ENCODE results near the gene APLP2. TPM values are rescaled to one million over a fixed set of nuclear protein-coding genes. Genes with fewer than 3 reads are reported as not detected.
"Not testable (repeated sequence)": the region's sequence is repeated elsewhere in the genome, so short reads cannot be mapped to it uniquely, and the experiment has no call there.

Gene APLP2
- total RNA-seq, 2 experiments from 2014 or later: 25.5 to 29.8 TPM

GRCh38 chr11:130171534-130171933 is 101.8 kb downstream of the APLP2 start:
- Mint-ChIP-seq H3K9me3 (peaks cover 8% of the 10 kb centered on the region), H3K27me3 (peaks cover 10% of the 10 kb centered on the region), H3K27ac (no peak overlapping the region), H3K36me3 (ENCODE audit: low read depth) (no peaks in the 10 kb centered on the region), H3K4me1 (ENCODE audit: low read depth) (no peaks in the 10 kb centered on the region), H3K4me3 (no peak overlapping the region)
- intact Hi-C loops (cut with micrococcal nuclease): no loop called here
- CTCF ChIA-PET: no interaction called here
- ATAC-seq: no peak
- no peak for DNase-seq
- POLR2A ChIA-PET: no interaction called here
- no peak for TF ChIP-seq CTCF (IDR thresholded peaks at IDR 0.05)

DNA sequence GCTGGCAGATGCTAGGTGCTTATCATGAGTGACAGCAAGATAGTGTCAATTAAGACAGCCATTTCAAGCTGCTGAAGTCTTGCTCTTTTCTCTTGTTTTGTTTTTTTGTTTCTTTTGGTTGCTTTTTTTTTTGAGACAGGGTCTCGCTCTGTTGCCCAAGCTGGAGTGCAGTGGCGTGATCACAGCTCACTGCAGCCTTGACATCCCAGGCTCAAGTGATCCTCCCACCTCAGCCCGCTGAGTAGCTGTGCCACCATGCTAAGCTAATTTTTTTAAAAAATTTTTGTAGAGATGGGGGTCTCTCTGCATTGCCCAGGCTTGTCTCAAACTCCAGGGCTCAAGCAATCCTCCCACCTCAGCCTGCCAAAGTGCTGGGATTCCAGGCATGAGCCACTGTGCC is 102.3 kb downstream of the APLP2 start:
- intact Hi-C loops (cut with micrococcal nuclease); H3K9me3 Mint-ChIP-seq; H3K36me3 Mint-ChIP-seq (ENCODE audit: low read depth); H3K4me1 Mint-ChIP-seq (ENCODE audit: low read depth); H3K4me3 Mint-ChIP-seq; H3K27me3 Mint-ChIP-seq; ATAC-seq; DNase-seq; CTCF ChIA-PET; POLR2A ChIA-PET; H3K27ac Mint-ChIP-seq: not testable (repeated sequence)

DNA sequence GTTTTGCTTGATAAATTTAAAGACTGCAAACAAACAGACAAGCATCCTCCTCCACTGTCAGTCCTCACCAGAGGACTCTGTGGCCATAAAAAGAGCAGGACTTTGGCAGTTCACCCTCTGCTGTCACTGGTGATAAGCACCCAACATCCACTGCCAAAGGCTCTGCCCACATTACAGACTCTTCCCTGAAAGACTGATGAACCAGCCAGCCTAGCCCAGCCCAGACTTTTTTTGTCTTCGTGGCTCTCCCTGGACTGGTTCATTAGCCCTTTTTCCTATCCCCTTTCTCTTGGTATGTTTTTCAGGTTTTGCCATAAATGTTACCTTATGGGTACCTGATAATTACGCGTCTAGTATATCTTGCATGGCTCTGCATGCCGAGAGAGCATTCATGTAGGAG is 104.9 kb downstream of the APLP2 start:
- intact Hi-C loops (cut with micrococcal nuclease): no loop called here
- Mint-ChIP-seq H3K9me3 (peaks cover 8% of the 10 kb centered on the region), H3K27ac (no peak overlapping the region), H3K27me3 (peaks cover 5% of the 10 kb centered on the region), H3K4me1 (ENCODE audit: low read depth) (no peaks in the 10 kb centered on the region), H3K4me3 (no peak overlapping the region), H3K36me3 (ENCODE audit: low read depth) (no peaks in the 10 kb centered on the region)
- DNase-seq (no peak), ATAC-seq (no peak)
- no peak for TF ChIP-seq CTCF (IDR thresholded peaks at IDR 0.05)
- ChIA-PET CTCF (no interaction called here), POLR2A (no interaction called here)

DNA sequence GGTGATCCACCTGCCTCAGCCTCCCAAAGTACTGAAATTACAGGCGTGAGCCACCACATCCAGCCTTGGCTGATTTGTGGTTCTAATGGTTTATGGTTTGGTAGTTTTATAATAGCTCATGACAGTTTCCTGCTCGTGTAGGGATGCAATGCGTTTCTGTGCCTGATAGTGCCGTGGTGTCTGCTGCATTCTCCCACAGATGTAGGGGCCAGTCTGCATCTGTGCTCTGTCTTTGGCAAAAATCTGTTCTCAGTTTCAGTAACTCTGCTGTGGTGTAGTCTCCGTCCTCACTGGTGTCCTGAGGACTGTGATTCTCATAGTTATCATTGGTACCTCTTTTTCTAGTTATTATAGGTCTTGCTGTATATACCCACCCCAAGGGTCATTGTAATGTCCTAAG is 106.2 kb downstream of the APLP2 start:
- intact Hi-C loops (cut with micrococcal nuclease): no loop called here
- ATAC-seq (no peak), DNase-seq (no peak)
- Mint-ChIP-seq H3K4me1 (ENCODE audit: low read depth) (no peaks in the 10 kb centered on the region), H3K4me3 (no peak overlapping the region), H3K36me3 (ENCODE audit: low read depth) (no peaks in the 10 kb centered on the region), H3K27me3 (peaks cover 5% of the 10 kb centered on the region), H3K9me3 (peaks cover 8% of the 10 kb centered on the region), H3K27ac (no peak overlapping the region)
- ChIA-PET POLR2A (no interaction called here), CTCF (no interaction called here)
- TF ChIP-seq CTCF (IDR thresholded peaks at IDR 0.05): no peak

- no peak overlapping the region for H3K4me3 Mint-ChIP-seq
- DNase-seq (no peak), ATAC-seq (no peak)
- intact Hi-C loops (cut with micrococcal nuclease): no loop called here
- H3K9me3 Mint-ChIP-seq: peaks cover 8% of the 10 kb centered on the region
- H3K4me1 Mint-ChIP-seq (ENCODE audit: low read depth): no peaks in the 10 kb centered on the region
- CTCF ChIA-PET: interaction anchor here (0.9 to 1.2 kb wide), 2 partner anchors 31 to 35 kb away, joined by 3 to 4 read pairs; no protein-coding TSS in a partner anchor
- no peaks in the 10 kb centered on the region for H3K36me3 Mint-ChIP-seq (ENCODE audit: low read depth)
- POLR2A ChIA-PET: no interaction called here
- H3K27ac Mint-ChIP-seq: no peak overlapping the region
- H3K27me3 Mint-ChIP-seq: peaks cover 5% of the 10 kb centered on the region
- no peak for TF ChIP-seq CTCF (IDR thresholded peaks at IDR 0.05)
Measured at GRCh38 chr11:130177782-130178181, 108.1 kb downstream of the APLP2 start.

Measured in activated CD8-positive, alpha-beta T cell treated with anti-CD3 and anti-CD28 coated beads for 36 hours (primary cell).